Small intestine (tissue), 7 donors: ENCODE data around the gene ZNF273. TPM values are rescaled to one million over a fixed set of nuclear protein-coding genes. Genes with fewer than 3 reads are reported as not detected.
"Not testable (repeated sequence)": the region's sequence is repeated elsewhere in the genome, so short reads cannot be mapped to it uniquely, and the experiment has no call there.

Experiments
- DNase-seq, 2 donors: peaks; one replicate each; pipeline versions ENCODE4 v3.0.0 to v3.0.0-alpha.2; 2013
- FAIRE-seq: peaks from 2 replicates; lab custom pipeline; 2012; peaks lifted over from hg19 to GRCh38; lab: Jason Lieb, UNC
- H3K27ac ChIP-seq, 3 donors: one replicate each; pipeline ENCODE4 v1.5.1; 2013; ENCODE audit warnings: low read length in 2 of 3, mild to moderate bottlenecking in 2 of 3, control low read depth in 1 of 3, inconsistent platforms in 1 of 3, low read depth in 1 of 3, moderate library complexity in 1 of 3
- H3K27me3 ChIP-seq, 3 donors: one replicate each; pipeline ENCODE4 v1.6.1; 2013; ENCODE audit warnings: low read length in 3 of 3, inconsistent platforms in 1 of 3; ENCODE audit not compliant: control insufficient read depth in 3 of 3, insufficient read depth in 3 of 3
- H3K36me3 ChIP-seq, 3 donors: one replicate each; pipeline ENCODE4 v1.6.1; 2013; ENCODE audit warnings: low read length in 3 of 3, inconsistent platforms in 1 of 3, low read depth in 1 of 3, mild to moderate bottlenecking in 1 of 3, moderate library complexity in 1 of 3; ENCODE audit not compliant: control insufficient read depth in 3 of 3, insufficient read depth in 2 of 3
- H3K4me1 ChIP-seq, 3 donors: one replicate each; pipeline ENCODE4 v1.6.1; 2013; ENCODE audit warnings: low read length in 2 of 3, inconsistent platforms in 1 of 3, low read depth in 1 of 3, mild to moderate bottlenecking in 1 of 3, moderate library complexity in 1 of 3; ENCODE audit not compliant: control insufficient read depth in 3 of 3, insufficient read depth in 2 of 3
- H3K4me3 ChIP-seq, 3 donors: one replicate each; pipeline ENCODE4 v1.5.1; 2013; ENCODE audit warnings: low read length in 3 of 3, control low read depth in 1 of 3, inconsistent platforms in 1 of 3, low read depth in 1 of 3, mild to moderate bottlenecking in 1 of 3, moderate library complexity in 1 of 3
- H3K9me3 ChIP-seq, 2 donors: one replicate each; pipeline ENCODE4 v1.6.1; 2013; ENCODE audit warnings: low read depth in 1 of 2, low read length in 1 of 2; ENCODE audit not compliant: control insufficient read depth in 2 of 2, insufficient read depth in 1 of 2
- WGBS, 3 donors: extraction: QIAGEN DNeasy Blood & Tissue Kit; methylation state at CpG; one replicate each; pipeline ENCODE4 v1.1.7; 2013; 5-methylcytosine and 5-hydroxymethylcytosine counted together
- polyA plus RNA-seq, 4 donors: library from polyadenylated mRNA; stranded (reverse) in 3 of 4; unstranded in 1 of 4; fragments of 200-250 nt in 3 of 4; fragments of 120-200 nt in 1 of 4; gene quantifications; one replicate each; pipeline versions ENCODE4 v1.2.1 to v1.2.3, GENCODE V29; 2013
- donor health status: healthy with polysubstance abuse.
- donor health status: control.
- donor health status: control.
- donor health status: Bipolar disorder and iron deficiency.
- donor health status: healthy.

Gene ZNF273
- polyA plus RNA-seq, 4 donors = 0.27 to 6.3 (median 2.1) TPM

DNA sequence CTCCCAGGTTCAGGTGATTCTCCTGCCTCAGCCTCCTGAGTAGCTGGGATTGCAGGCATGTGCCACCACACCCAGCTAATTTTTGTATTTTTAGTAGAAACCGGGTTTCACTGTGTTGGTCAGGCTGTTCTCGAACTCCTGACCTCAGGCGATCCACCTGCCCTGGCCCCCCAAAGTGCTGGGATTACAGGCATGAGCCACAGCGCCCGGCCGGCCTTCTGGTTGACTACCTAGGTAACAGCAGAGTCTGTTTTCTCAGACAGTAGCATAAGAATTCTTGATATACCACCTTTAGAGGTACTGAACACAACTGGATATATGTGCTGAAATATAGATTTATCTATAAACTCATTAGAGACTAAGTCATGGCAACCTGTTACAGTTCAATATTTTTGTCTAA is 36.9 kb downstream of the ZNF273 start:
- H3K4me3 ChIP-seq, H3K36me3 ChIP-seq, H3K4me1 ChIP-seq, FAIRE-seq, H3K27me3 ChIP-seq, H3K9me3 ChIP-seq, H3K27ac ChIP-seq, DNase-seq: not testable (repeated sequence)
- WGBS, 3 donors = 95 to 97% (median 96%) methylated on average over 6 of the region's 6 CpGs

DNA sequence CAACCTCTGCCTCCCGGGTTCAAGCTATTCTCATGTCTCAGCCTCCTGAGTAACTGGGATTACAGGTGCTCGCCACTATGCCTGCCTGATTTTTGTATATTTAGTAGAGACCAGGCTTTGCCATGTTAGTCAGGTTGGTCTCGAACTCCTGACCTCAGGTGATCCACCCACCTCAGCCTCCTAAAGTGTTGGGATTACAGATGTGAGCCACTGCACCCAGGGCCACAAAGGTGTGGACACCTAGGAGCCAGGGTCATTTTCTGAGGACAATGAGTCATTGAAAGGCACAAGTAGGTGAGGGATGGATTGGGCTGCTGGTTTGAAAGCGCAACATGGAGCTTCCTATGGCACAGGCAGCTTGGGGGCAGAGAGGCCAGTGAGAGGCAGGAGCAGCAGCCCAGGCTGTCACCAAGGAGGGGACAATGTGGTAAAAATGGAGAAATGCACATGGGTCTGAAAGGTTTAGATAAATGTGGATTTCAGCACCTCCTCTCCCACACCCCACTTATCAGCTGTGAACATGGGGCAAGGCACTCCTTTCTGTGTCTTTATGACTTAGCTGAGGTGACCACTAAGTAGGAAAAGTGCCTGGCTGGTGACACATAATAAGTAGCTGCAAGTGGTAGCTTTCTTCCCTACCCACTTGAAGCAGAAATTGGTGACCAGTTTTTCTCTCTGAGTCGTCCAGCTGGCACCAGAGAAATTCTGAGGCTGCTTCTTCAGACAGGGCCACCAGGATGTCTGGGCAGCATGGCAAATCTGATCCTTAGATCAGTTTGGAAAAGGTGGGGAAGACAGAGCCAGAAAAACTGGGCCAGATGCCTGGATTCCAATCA is 41.8 kb downstream of the ZNF273 start:
- H3K4me3 ChIP-seq, H3K4me1 ChIP-seq, H3K36me3 ChIP-seq, DNase-seq, H3K9me3 ChIP-seq, H3K27ac ChIP-seq, FAIRE-seq: not testable (repeated sequence)
- H3K27me3 ChIP-seq = peaks cover 0 to 31% (median 15%) of the 10 kb centered on the region in 3 donors
- WGBS, 3 donors = 65 to 86% (median 82%) methylated on average over 5 of the region's 5 CpGs

DNA sequence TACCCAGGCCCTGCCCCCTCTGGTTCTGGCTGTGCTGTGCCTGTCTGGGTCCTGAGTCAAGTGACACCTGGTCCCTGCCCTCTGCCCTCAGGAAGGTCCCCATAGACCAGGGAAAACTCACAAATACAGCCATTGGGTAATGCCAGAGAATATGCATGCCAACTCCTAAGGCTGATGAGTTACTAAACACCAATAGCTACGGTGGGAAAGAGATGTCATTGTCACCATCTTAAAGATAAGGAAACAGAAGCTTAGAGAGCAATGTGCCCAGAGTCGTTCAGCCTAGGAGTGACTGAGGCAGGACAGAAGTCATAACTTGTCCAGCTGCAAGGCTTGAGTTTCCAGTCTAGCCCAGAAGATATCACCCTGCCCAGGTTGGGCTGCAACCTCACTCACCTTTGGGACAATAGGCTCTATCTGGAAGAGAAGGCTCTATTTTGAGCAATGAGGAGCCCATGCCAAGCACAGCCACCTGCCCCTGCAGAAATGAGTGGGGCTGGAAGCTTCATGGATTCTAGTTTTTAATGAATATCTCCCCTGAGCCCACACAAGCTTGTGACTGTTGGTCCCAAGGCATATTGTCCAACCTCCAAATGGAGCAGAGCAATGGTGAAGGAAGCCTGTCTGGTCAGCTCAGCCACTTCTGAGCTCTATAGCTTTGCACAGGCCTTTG is 42.6 kb downstream of the ZNF273 start:
- FAIRE-seq (no peak), DNase-seq (no peak)
- Histone ChIP-seq H3K27me3 (peaks cover 0 to 31% (median 15%) of the 10 kb centered on the region in 3 donors), H3K36me3 (no peaks in the 10 kb centered on the region), H3K4me3 (no peak overlapping the region), H3K4me1 (peaks cover 0 to 2% (median 0%) of the 10 kb centered on the region in 3 donors), H3K27ac (no peak overlapping the region), H3K9me3 (no peaks in the 10 kb centered on the region)
- 8 to 41% (median 31%) methylated on average over 2 of the region's 2 CpGs for WGBS, 3 donors

DNA sequence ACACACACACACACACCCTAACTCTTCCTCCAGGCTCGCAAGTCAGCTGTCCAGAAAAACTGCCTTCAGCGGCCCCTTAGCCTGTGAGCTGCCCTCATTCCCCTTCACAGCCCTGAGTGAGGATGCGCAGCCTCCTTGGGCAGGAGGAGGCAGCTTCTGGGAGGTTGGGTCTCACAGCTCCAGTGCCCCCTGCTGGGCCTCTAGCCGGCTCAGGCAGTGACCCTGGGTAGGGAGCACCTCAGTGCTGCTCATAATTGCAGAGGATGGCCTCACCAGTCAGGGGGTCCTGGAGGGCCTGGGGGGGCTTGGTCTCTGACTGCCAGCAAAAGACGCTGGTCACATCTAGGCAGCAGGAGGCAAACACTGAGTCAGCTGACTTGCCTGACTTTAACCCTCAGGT is 43.7 kb downstream of the ZNF273 start:
- H3K9me3 ChIP-seq = no peaks in the 10 kb centered on the region
- no peak for FAIRE-seq
- no peak overlapping the region for H3K4me3 ChIP-seq
- peak in 1 of 2 donors; percentile 14 for DNase-seq
- 31 to 38% (median 38%) methylated on average over 5 of the region's 5 CpGs for WGBS, 3 donors
- H3K4me1 ChIP-seq = peaks cover 0 to 2% (median 0%) of the 10 kb centered on the region in 3 donors
- H3K27ac ChIP-seq = no peak overlapping the region
- peaks cover 0 to 31% (median 15%) of the 10 kb centered on the region in 3 donors for H3K27me3 ChIP-seq
- no peaks in the 10 kb centered on the region for H3K36me3 ChIP-seq

DNA sequence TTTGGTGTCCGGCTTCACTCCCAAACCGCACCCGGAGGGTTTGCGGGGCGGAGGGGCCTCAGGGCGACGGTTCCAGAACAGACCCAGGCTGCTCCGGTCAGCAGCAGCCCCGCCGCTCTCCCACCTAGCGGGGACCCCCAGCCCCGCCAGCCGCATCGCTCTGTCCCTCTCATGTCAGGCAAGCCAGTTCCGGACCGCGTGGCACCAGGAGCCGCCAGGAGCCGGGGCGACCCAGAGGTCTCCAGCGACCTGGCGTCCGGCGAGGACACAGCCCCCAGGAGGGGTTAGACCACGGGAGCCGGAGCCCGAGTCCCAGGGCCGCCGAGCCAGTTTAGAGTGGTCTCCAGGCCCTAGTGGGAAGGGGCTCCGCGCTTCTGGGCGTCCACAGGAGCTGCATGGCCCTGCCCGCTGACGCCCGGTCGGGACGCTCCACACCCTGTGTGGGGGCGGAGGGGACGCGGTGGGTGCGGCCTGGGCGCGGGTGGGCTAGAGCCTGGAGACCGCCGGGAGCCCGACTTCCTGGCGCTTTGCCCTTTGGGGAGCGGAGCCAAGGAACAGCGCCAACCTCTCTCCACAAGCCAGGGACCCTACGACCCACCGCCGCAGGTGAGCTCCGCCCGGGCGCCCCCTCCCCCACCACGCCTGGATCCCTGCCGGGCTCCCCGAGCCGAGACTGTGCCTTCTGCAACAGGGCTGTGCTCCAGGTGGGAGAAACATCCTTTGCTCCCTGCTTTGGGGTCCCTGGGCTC is 44.4 kb downstream of the ZNF273 start:
- FAIRE-seq = no peak
- Histone ChIP-seq H3K27me3 (peaks cover 0 to 30% (median 15%) of the 10 kb centered on the region in 3 donors), H3K36me3 (no peaks in the 10 kb centered on the region), H3K27ac (no peak overlapping the region), H3K9me3 (no peaks in the 10 kb centered on the region), H3K4me3 (peak overlapping the region in 2 of 3 donors; percentile 14 to 30), H3K4me1 (peaks cover 0 to 2% (median 0%) of the 10 kb centered on the region in 3 donors)
- DNase-seq = peak in 1 of 2 donors; percentile 39
- WGBS, 3 donors = 3 to 6% (median 3%) methylated on average over 53 to 59 of the region's 59 CpGs

DNA sequence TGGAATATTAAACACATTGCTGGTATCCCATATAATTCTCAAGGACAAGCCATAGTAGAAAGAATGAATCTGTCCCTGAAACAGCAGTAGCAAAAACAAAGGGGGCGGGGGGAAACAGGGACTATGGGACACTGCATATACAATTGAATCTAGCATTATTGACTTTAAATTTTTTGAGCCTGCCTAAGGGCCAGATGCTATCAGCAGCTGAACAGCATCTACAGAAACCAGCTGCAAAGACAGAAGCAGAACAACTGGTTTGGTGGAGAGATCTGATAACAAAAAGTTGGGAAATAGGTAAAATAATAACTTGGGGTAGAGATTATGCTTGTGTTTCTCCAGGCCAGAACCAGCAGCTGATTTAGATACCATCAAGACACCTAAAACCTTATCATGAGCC is 45.7 kb downstream of the ZNF273 start:
- 89 to 93% (median 93%) methylated on average over 1 of the region's 1 CpG for WGBS, 3 donors
- H3K36me3 ChIP-seq, H3K4me1 ChIP-seq, FAIRE-seq, DNase-seq, H3K4me3 ChIP-seq, H3K27ac ChIP-seq, H3K9me3 ChIP-seq: not testable (repeated sequence)
- H3K27me3 ChIP-seq = peaks cover 0 to 28% (median 15%) of the 10 kb centered on the region in 3 donors

DNA sequence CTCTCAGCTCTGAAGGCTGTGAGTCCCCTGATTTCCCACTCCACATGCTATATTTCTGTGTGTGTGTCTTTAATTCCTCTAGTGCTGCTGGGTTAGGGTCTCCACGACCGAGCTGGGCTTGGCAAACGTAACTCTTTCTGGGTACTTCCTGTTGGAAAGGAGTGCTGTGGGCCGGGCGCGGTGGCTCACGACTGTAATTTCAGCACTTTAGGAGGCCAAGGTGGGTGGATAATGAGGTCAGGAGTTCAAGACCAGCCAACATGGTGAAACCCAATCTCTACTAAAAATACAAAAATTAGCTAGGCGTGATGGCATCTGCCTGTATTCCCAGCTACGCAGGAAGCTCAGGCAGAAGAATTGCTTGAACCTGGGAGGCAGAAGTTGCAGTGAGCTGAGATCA is 47.6 kb downstream of the ZNF273 start:
- not testable (repeated sequence) for H3K36me3 ChIP-seq, H3K4me3 ChIP-seq, FAIRE-seq, DNase-seq, H3K27ac ChIP-seq, H3K4me1 ChIP-seq, H3K9me3 ChIP-seq
- 35 to 45% (median 42%) methylated on average over 9 of the region's 9 CpGs for WGBS, 3 donors
- H3K27me3 ChIP-seq = peaks cover 0 to 26% (median 13%) of the 10 kb centered on the region in 3 donors

DNA sequence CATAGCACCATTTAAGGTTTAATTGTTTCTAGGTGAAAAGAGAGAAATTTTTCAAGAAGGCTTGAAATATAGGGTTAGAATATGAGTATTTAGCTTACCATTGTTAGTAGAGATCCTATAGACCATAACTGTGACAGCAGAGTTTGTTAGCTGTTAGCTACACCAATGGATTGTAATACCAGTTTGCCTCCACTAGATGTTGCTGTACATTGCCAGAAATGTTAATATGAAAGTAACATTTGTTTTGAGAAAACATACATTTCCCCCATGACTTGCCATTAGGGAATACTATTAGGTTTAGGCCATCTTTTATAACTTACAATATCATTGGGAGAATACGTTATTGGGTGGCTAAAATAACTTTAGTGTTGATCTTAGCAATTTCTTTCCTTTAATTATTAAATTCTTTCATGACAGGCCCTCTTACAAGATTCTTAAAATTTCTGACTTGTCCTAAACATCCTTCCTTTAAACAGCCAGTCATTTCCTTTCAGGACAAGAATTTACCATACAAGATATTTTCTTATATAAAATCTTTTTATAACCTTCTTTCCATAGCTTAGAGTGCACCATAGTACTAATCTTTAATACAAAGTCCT is 48.3 kb downstream of the ZNF273 start:
- Histone ChIP-seq H3K36me3 (no peaks in the 10 kb centered on the region), H3K9me3 (no peaks in the 10 kb centered on the region), H3K4me1 (peaks cover 0 to 2% (median 0%) of the 10 kb centered on the region in 3 donors), H3K4me3 (no peak overlapping the region), H3K27ac (no peak overlapping the region), H3K27me3 (peaks cover 0 to 19% (median 10%) of the 10 kb centered on the region in 3 donors)
- DNase-seq (peak; percentile 48 to 54), FAIRE-seq (no peak)
- WGBS, 3 donors = 8 to 13% (median 11%) methylated on average over 1 of the region's 1 CpG
